Heart left ventricle (tissue), 16 donors: ENCODE data around the gene SIRPB2. TPM values are rescaled to one million over a fixed set of nuclear protein-coding genes. Genes with fewer than 3 reads are reported as not detected.

Source experiments
- ATAC-seq, 4 donors: fragments of 200-7000 bp; cut with Tn5 transposase; one replicate each; pipeline ENCODE4 v1.9.1; 2020 to 2022; ENCODE audit warnings: moderate library complexity in 4 of 4, mild to moderate bottlenecking in 3 of 4, moderate number of reproducible peaks in 1 of 4
- DNase-seq, 5 donors: peaks; one replicate each; pipeline ENCODE4 v3.0.0-alpha.2; 2020
- H3K27ac ChIP-seq, 12 donors: fragments of 200-600 bp; sonication (generic) in 4 of 12; one replicate each; pipeline versions ENCODE4 v1.5.0 to v1.8.0; 2016 to 2022; ENCODE audit warnings: mild to moderate bottlenecking in 2 of 12
- H3K27me3 ChIP-seq, 9 donors: fragments of 200-600 bp; sonication (generic) in 2 of 9; one replicate each; pipeline versions ENCODE4 v1.5.1 to v1.8.0; 2016 to 2022; ENCODE audit warnings: mild to moderate bottlenecking in 3 of 9
- H3K36me3 ChIP-seq, 9 donors: fragments of 200-600 bp; sonication (generic) in 2 of 9; one replicate each; pipeline versions ENCODE4 v1.5.0 to v1.8.0; 2018 to 2022; ENCODE audit warnings: mild to moderate bottlenecking in 2 of 9
- H3K4me1 ChIP-seq, 12 donors: fragments of 200-600 bp; sonication (generic) in 4 of 12; one replicate each; pipeline versions ENCODE4 v1.5.0 to v1.8.0; 2016 to 2022; ENCODE audit warnings: mild to moderate bottlenecking in 3 of 12
- H3K4me3 ChIP-seq, 12 donors: fragments of 200-600 bp; sonication (generic) in 4 of 12; one replicate each; pipeline versions ENCODE4 v1.5.0 to v1.8.0; 2017 to 2022; ENCODE audit warnings: mild to moderate bottlenecking in 9 of 12, moderate library complexity in 4 of 12
- H3K9me3 ChIP-seq, 12 donors: fragments of 200-600 bp; sonication (generic) in 4 of 12; one replicate each; pipeline versions ENCODE4 v1.5.0 to v1.8.0; 2016 to 2022; ENCODE audit warnings: mild to moderate bottlenecking in 1 of 12
- CTCF ChIP-seq, 12 donors: fragments of 200-600 bp; sonication (generic) in 4 of 12; IDR thresholded peaks; one replicate each; pipeline versions ENCODE4 v1.5.0 to v1.8.0; 2018 to 2022; ENCODE audit warnings: antibody characterized with exemption in 12 of 12, mild to moderate bottlenecking in 5 of 12
- POLR2A ChIP-seq, 2 donors: fragments of 450-650 bp; IDR thresholded peaks; one replicate each; pipeline ENCODE4 v1.6.1; 2017; ENCODE audit warnings: antibody characterized with exemption in 2 of 2, mild to moderate bottlenecking in 2 of 2, moderate library complexity in 2 of 2
- WGBS, 4 donors: extraction: QIAGEN DNeasy Blood & Tissue Kit in 2 of 4; methylation state at CpG; one replicate each; pipeline versions ENCODE4 v1.1.5 to v1.1.7; 2013 to 2018; 5-methylcytosine and 5-hydroxymethylcytosine counted together
- intact Hi-C, 10 donors: fragments of 100-400 bp; cut with DNase I; formaldehyde crosslinking; loops; one replicate each; pipeline versions ENCODE4 v1.11.1 to v1.14.2; 2022
- polyA plus RNA-seq, 2 donors: library from polyadenylated mRNA; stranded (reverse); fragments of 200-250 nt; gene quantifications; one replicate each; pipeline ENCODE4 v1.2.3, GENCODE V29; 2013
- total RNA-seq, 9 donors: library from RNA; depleted of rRNA in 2 of 9; stranded (reverse); fragments of >200 nt in 2 of 9; fragmentation: NEBNext Ultra II Directional in 3 of 9; extraction: Animal tissue kit (Norgen Biotek cat#: 25700) in 3 of 9; gene quantifications; one replicate each; pipeline versions ENCODE4 v1.1.0 to v1.2.4, GENCODE V29; 2016 to 2023
- donor health status: ischemic (EF 13 %, LVEDD 7.1; RV severe dilation, severe dysfunction).
- donor health status: healthy with polysubstance abuse.
- donor health status: DM: no; HTN: yes; CAD: no.
- donor health status: DM: no; HTN: no; CAD: no.
- donor health status: ischemic (EF 25% LVEDD 6.9; RV normal size, moderate dysfunction).
- donor health status: ischemic (EF 25% LVEDD 5.7; RV mildly dilated, moderate dysfunction).
- donor health status: healthy.
- donor health status: DM: yes; HTN: yes; CAD: no.
- donor health status: ischemic (EF 35%, LVEDD 5.7; RV mildly dilated, moderate dysfunction).
- donor health status: nonischemic (EF 11% LVEDD 7.7; RV severe dilation, severe dysfunction).
- donor health status: DM: yes; HTN: yes; CAD: no.
- donor health status: PGD.
- donor health status: ischemic (EF 29% LVEDD 5.4; RV normal size, mild dysfunction).
- donor health status: nonischemic (EF 23%, LVEDD 6.1; RV moderate dilation, normal function).

SIRPB2 gene
- total and polyA plus RNA-seq, 11 donors = 0.74 to 11.9 (median 2.1) TPM

- peaks cover 0 to 47% (median 4%) of the 10 kb centered on the region in 12 donors for H3K4me1 ChIP-seq
- no peaks in the 10 kb centered on the region for H3K36me3 ChIP-seq
- ATAC-seq (peak in 2 of 4 donors; percentile 25 to 42), DNase-seq (no peak)
- no peaks in the 10 kb centered on the region for H3K9me3 ChIP-seq
- no peak overlapping the region for H3K27ac ChIP-seq
- TF ChIP-seq CTCF (IDR thresholded peaks at IDR 0.05) (no peak), POLR2A (IDR thresholded peaks at IDR 0.05) (no peak)
- no peak overlapping the region for H3K4me3 ChIP-seq
- 62 to 73% (median 69%) methylated on average over 9 of the region's 9 CpGs for WGBS, 4 donors
- H3K27me3 ChIP-seq = no peaks in the 10 kb centered on the region
- intact Hi-C loops = no loop called here
Measured at GRCh38 chr20:1472556-1473245, 18.5 kb downstream of the SIRPB2 start.

GRCh38 chr20:1471242-1471641, 20.0 kb downstream of the SIRPB2 start:
- H3K4me1 ChIP-seq = peaks cover 0 to 53% (median 5%) of the 10 kb centered on the region in 12 donors
- WGBS, 4 donors = 95 to 100% (median 97%) methylated on average over 2 of the region's 2 CpGs
- no peaks in the 10 kb centered on the region for H3K27me3 ChIP-seq
- no peak overlapping the region for H3K4me3 ChIP-seq
- intact Hi-C loops = no loop called here
- H3K27ac ChIP-seq = no peak overlapping the region
- ATAC-seq = no peak
- H3K36me3 ChIP-seq = no peaks in the 10 kb centered on the region
- no peaks in the 10 kb centered on the region for H3K9me3 ChIP-seq
- no peak for DNase-seq
- TF ChIP-seq CTCF (IDR thresholded peaks at IDR 0.05) (no peak), POLR2A (IDR thresholded peaks at IDR 0.05) (no peak)

GRCh38 chr20:1469925-1470571, 21.2 kb downstream of the SIRPB2 start:
- intact Hi-C loops = loop anchor here in 5 of 10 donors (5.0 to 10.0 kb wide), 4 partner anchors 78 to 665 kb away; partner anchors contain the start of genes FKBP1A (in 2 of the 5) and PSMF1 (in 2 of the 5)
- Histone ChIP-seq H3K4me3 (no peak overlapping the region), H3K27ac (peak overlapping the region in 1 of 12 donors; percentile 22), H3K4me1 (peaks cover 5 to 63% (median 14%) of the 10 kb centered on the region in 12 donors), H3K9me3 (no peaks in the 10 kb centered on the region), H3K27me3 (no peaks in the 10 kb centered on the region), H3K36me3 (peaks cover 0 to 4% (median 0%) of the 10 kb centered on the region in 9 donors)
- TF ChIP-seq CTCF (IDR thresholded peaks at IDR 0.05) = peak; percentile 47 to 73 (median 64)
- no peak for TF ChIP-seq POLR2A (IDR thresholded peaks at IDR 0.05)
- DNase-seq (peak; percentile 72 to 82 (median 79)), ATAC-seq (peak in 3 of 4 donors; percentile 26 to 53 (median 46))
- WGBS, 4 donors = 29 to 40% (median 35%) methylated on average over 11 of the region's 11 CpGs

GRCh38 chr20:1469306-1469905, 21.8 kb downstream of the SIRPB2 start:
- H3K4me1 ChIP-seq = peaks cover 5 to 69% (median 21%) of the 10 kb centered on the region in 12 donors
- ATAC-seq (no peak), DNase-seq (no peak)
- TF ChIP-seq CTCF (IDR thresholded peaks at IDR 0.05) (no peak), POLR2A (IDR thresholded peaks at IDR 0.05) (no peak)
- H3K36me3 ChIP-seq = peaks cover 0 to 10% (median 2%) of the 10 kb centered on the region in 9 donors
- intact Hi-C loops = loop anchor here in 5 of 10 donors (5.0 to 10.0 kb wide), 4 partner anchors 77 to 665 kb away; partner anchors contain the start of genes FKBP1A (in 2 of the 5) and PSMF1 (in 2 of the 5)
- H3K4me3 ChIP-seq = no peak overlapping the region
- H3K9me3 ChIP-seq = no peaks in the 10 kb centered on the region
- no peaks in the 10 kb centered on the region for H3K27me3 ChIP-seq
- 72 to 80% (median 76%) methylated on average over 9 of the region's 9 CpGs for WGBS, 4 donors
- H3K27ac ChIP-seq = peak overlapping the region in 1 of 12 donors; percentile 22
